ACHN (cell line): ENCODE results near the gene APMAP.

Experiments used
- DNase-seq: peaks from one replicate; pipeline ENCODE4 v3.0.0-alpha.2; 2015
- in situ Hi-C: cut with HindIII; loops from 2 replicates; pipeline ENCODE4 v1.10.0; 2017; ENCODE audit warnings: low sequenced_read_pairs, low pct_ligation_motif_present, low pct_unique_long_range_greater_than_20kb

APMAP gene

GRCh38 chr20:24978513-24978912, 14.0 kb downstream of the APMAP start:
- in situ Hi-C loops: no loop called here
- DNase-seq: no peak

GRCh38 chr20:24977797-24978196, 14.8 kb downstream of the APMAP start:
- in situ Hi-C loops: no loop called here
- DNase-seq: no peak

GRCh38 chr20:24977336-24977735, 15.2 kb downstream of the APMAP start:
- in situ Hi-C loops: no loop called here
- no peak for DNase-seq

GRCh38 chr20:24972341-24972740, 20.2 kb downstream of the APMAP start:
- in situ Hi-C loops: no loop called here

GRCh38 chr20:24971376-24972101, 21.0 kb downstream of the APMAP start:
- in situ Hi-C loops: no loop called here
- DNase-seq: no peak

More at GRCh38 chr20:24972341-24972740, 20.2 kb downstream of the APMAP start:
- DNase-seq: no peak

GRCh38 chr20:24970754-24971153, 21.8 kb downstream of the APMAP start:
- DNase-seq: no peak
- in situ Hi-C loops: no loop called here

- DNase-seq: no peak
- in situ Hi-C loops: no loop called here
Observed at GRCh38 chr20:24970030-24970553, 22.5 kb downstream of the APMAP start.

GRCh38 chr20:24969186-24970029, 23.1 kb downstream of the APMAP start:
- in situ Hi-C loops: no loop called here
- no peak for DNase-seq

- in situ Hi-C loops: no loop called here
- no peak for DNase-seq
Observed at GRCh38 chr20:24968278-24968800, 24.2 kb downstream of the APMAP start.

- in situ Hi-C loops: no loop called here
- no peak for DNase-seq
Observed at GRCh38 chr20:24966317-24967012, 26.1 kb downstream of the APMAP start.

GRCh38 chr20:24965065-24965919, 27.3 kb downstream of the APMAP start:
- no peak for DNase-seq

GRCh38 chr20:24964506-24964840, 28.1 kb downstream of the APMAP start:
- no peak for DNase-seq
- in situ Hi-C loops: no loop called here

More at GRCh38 chr20:24965065-24965919, 27.3 kb downstream of the APMAP start:
- in situ Hi-C loops: no loop called here

- DNase-seq: no peak
- in situ Hi-C loops: no loop called here
Observed at GRCh38 chr20:24963672-24964505, 28.7 kb downstream of the APMAP start.

- no peak for DNase-seq
- in situ Hi-C loops: no loop called here
Observed at GRCh38 chr20:24962510-24962909, 30.0 kb downstream of the APMAP start.

GRCh38 chr20:24962182-24962492, 30.4 kb downstream of the APMAP start:
- DNase-seq: no peak
- in situ Hi-C loops: no loop called here

GRCh38 chr20:24961384-24962181, 31.0 kb downstream of the APMAP start:
- no peak for DNase-seq
- in situ Hi-C loops: no loop called here

GRCh38 chr20:24960861-24961260, 31.7 kb downstream of the APMAP start:
- in situ Hi-C loops: no loop called here
- DNase-seq: no peak
